ENCODE measurements around the gene RASA3. TPM values are rescaled to one million over a fixed set of nuclear protein-coding genes. Genes with fewer than 3 reads are reported as not detected.

RASA3 gene
- total RNA-seq, 1 experiment from 2014 or later = 22.3 TPM

DNA sequence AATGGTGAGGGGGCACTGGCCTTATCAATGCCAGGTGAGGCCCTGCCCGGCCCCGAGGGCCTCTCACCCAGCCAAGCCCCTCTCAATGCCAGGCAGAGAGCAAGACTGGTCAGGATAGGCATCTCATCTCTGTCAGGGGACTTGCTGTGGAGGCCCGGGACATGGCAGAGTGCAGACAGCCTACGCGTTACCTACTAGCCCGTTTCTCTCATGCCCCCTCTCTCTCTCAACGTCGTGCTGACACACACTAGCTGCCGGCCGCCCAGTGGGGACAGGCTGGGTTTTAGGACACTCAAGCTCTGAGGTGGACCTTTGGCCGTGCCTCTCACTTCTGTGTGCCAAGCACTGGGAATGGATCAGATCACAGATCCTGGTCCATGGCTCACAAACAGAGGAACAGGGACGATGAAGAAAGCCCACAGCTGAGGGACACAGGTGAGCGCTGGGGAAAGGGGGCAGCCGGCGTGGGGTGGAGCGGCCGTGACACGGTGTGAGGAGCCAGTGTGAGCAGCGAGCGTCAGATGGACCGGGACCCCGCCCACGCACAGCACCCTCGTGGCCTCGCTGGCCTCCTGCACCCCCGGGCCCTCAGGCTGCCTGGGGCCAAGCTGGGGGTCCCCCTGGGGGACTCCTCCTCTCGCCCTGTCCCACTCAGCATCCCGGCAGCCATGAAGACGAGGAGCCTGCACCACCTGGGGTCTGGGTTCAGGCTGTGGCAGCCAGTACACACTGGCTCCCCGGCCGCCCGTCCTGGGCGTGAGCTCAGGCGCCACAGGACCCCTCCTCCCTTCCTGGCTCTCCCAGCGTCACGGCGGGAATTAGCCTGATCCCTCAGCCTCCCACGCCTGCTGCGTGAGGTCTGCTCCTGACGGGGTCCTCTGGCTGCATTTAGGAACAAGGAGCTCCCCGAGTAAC is 81.6 kb downstream of the RASA3 start (continued):
- TF ChIP-seq, protein P1, sequence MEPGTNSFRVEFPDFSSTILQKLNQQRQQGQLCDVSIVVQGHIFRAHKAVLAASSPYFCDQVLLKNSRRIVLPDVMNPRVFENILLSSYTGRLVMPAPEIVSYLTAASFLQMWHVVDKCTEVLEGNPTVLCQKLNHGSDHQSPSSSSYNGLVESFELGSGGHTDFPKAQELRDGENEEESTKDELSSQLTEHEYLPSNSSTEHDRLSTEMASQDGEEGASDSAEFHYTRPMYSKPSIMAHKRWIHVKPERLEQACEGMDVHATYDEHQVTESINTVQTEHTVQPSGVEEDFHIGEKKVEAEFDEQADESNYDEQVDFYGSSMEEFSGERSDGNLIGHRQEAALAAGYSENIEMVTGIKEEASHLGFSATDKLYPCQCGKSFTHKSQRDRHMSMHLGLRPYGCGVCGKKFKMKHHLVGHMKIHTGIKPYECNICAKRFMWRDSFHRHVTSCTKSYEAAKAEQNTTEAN (CRISPR knock-in tag; IDR thresholded peaks at IDR 0.05) = no peak

DNA sequence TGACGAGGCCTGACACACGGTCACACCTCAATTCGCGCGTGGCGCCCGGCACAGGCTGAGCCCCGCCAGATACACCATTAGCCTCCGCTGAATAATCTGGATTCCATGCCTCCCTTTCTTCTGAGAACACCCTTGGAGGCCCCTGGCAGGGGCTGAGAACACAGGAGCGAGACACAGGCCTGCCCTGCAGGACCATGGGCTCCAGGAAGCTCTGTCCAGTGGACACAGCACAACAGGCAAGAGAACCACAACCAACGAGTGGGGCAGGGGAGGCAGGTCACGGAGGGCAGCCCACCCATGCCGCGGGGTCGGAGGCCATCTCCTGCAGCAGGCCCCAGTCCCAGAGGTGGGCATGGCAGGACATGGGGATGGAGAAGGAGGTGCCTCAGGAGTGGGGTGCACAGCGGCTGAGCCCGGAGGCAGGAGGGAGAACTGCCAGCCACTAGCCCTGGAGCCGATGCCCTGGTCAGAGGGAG is 82.8 kb downstream of the RASA3 start:
- ChIA-PET POLR2A (no interaction called here), CTCF (no interaction called here)
- DNase-seq (ENCODE audit: low spot score) (no peak), ATAC-seq (no peak)
- no peaks in the 10 kb centered on the region for H3K27me3 Mint-ChIP-seq (ENCODE audit: low read depth)
- TF ChIP-seq SMAD4 (CRISPR knock-in tag; IDR thresholded peaks at IDR 0.05) (no peak), CBFB (CRISPR knock-in tag; IDR thresholded peaks at IDR 0.05; ENCODE audit: low read depth) (no peak), FOXJ3 (CRISPR knock-in tag; IDR thresholded peaks at IDR 0.05; ENCODE audit: borderline replicate concordance) (no peak), SOX15 (CRISPR knock-in tag; IDR thresholded peaks at IDR 0.05) (no peak), ZNF317 (CRISPR knock-in tag; IDR thresholded peaks at IDR 0.05; ENCODE audit: borderline replicate concordance, low read depth) (no peak), ZNF416 (CRISPR knock-in tag; IDR thresholded peaks at IDR 0.05) (no peak), ETV6 (CRISPR knock-in tag; IDR thresholded peaks at IDR 0.05) (no peak)
- TF ChIP-seq, protein P2, sequence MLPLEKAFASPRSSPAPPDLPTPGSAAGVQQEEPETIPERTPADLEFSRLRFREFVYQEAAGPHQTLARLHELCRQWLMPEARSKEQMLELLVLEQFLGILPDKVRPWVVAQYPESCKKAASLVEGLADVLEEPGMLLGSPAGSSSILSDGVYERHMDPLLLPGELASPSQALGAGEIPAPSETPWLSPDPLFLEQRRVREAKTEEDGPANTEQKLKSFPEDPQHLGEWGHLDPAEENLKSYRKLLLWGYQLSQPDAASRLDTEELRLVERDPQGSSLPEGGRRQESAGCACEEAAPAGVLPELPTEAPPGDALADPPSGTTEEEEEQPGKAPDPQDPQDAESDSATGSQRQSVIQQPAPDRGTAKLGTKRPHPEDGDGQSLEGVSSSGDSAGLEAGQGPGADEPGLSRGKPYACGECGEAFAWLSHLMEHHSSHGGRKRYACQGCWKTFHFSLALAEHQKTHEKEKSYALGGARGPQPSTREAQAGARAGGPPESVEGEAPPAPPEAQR (CRISPR knock-in tag; IDR thresholded peaks at IDR 0.05) = no peak
- H3K4me3 Mint-ChIP-seq = no peak overlapping the region
- no peaks in the 10 kb centered on the region for H3K36me3 Mint-ChIP-seq
- H3K27ac Mint-ChIP-seq = no peak overlapping the region
- no peaks in the 10 kb centered on the region for H3K9me3 Mint-ChIP-seq
- H3K4me1 Mint-ChIP-seq = peaks cover 18% of the 10 kb centered on the region

GRCh38 chr13:114049026-114049425 is 83.4 kb downstream of the RASA3 start:
- no peak for DNase-seq (ENCODE audit: low spot score)
- Mint-ChIP-seq H3K27me3 (ENCODE audit: low read depth) (no peaks in the 10 kb centered on the region), H3K9me3 (no peaks in the 10 kb centered on the region), H3K27ac (peak overlapping the region; percentile 83), H3K36me3 (no peaks in the 10 kb centered on the region), H3K4me3 (no peak overlapping the region), H3K4me1 (peaks cover 17% of the 10 kb centered on the region)
- CTCF ChIA-PET = interaction anchor here (0.7 to 1.0 kb wide), 2 partner anchors 61 to 64 kb away, joined by 3 to 4 read pairs; no protein-coding TSS in a partner anchor
- ATAC-seq = no peak
- POLR2A ChIA-PET = interaction anchor here (0.6 to 1.1 kb wide), 2 partner anchors 12 to 188 kb away, joined by 4 to 5 read pairs; no protein-coding TSS in a partner anchor
- TF ChIP-seq CREB1 (CRISPR knock-in tag; IDR thresholded peaks at IDR 0.05) = no peak
- TF ChIP-seq MLX (CRISPR knock-in tag; IDR thresholded peaks at IDR 0.05) = no peak
- no peak for TF ChIP-seq ZNF121 (CRISPR knock-in tag; IDR thresholded peaks at IDR 0.05)
- no peak for TF ChIP-seq JAZF1 (CRISPR knock-in tag; IDR thresholded peaks at IDR 0.05)
- TF ChIP-seq CREM (CRISPR knock-in tag; IDR thresholded peaks at IDR 0.05) = no peak
- no peak for TF ChIP-seq EMX1 (CRISPR knock-in tag; IDR thresholded peaks at IDR 0.05)
- no peak for TF ChIP-seq ZNF263 (CRISPR knock-in tag; IDR thresholded peaks at IDR 0.05; ENCODE audit: low read depth)
- TF ChIP-seq ZBTB21 (CRISPR knock-in tag; IDR thresholded peaks at IDR 0.05; ENCODE audit: borderline replicate concordance) = no peak

GRCh38 chr13:114048443-114048842 is 84.0 kb downstream of the RASA3 start:
- POLR2A ChIA-PET = interaction anchor here (0.6 to 1.1 kb wide), 2 partner anchors 12 to 188 kb away, joined by 4 to 5 read pairs; no protein-coding TSS in a partner anchor
- no peaks in the 10 kb centered on the region for H3K36me3 Mint-ChIP-seq
- H3K27me3 Mint-ChIP-seq (ENCODE audit: low read depth) = no peaks in the 10 kb centered on the region
- ATAC-seq (peak; percentile 52), DNase-seq (ENCODE audit: low spot score) (peak; percentile 50)
- H3K4me3 Mint-ChIP-seq = no peak overlapping the region
- CTCF ChIA-PET = interaction anchor here (0.7 to 1.0 kb wide), 2 partner anchors 62 to 64 kb away, joined by 3 to 4 read pairs; no protein-coding TSS in a partner anchor
- peaks cover 18% of the 10 kb centered on the region for H3K4me1 Mint-ChIP-seq
- no peaks in the 10 kb centered on the region for H3K9me3 Mint-ChIP-seq
- H3K27ac Mint-ChIP-seq = no peak overlapping the region
- TF ChIP-seq ZNF263 (CRISPR knock-in tag; IDR thresholded peaks at IDR 0.05; ENCODE audit: low read depth) (no peak), SMAD3 (CRISPR knock-in tag; IDR thresholded peaks at IDR 0.05; ENCODE audit: borderline replicate concordance) (no peak), IRF2 (CRISPR knock-in tag; IDR thresholded peaks at IDR 0.05; ENCODE audit: borderline replicate concordance, low read depth) (no peak), ZNF423 (CRISPR knock-in tag; IDR thresholded peaks at IDR 0.05) (no peak), ZNF219 (CRISPR knock-in tag; IDR thresholded peaks at IDR 0.05; ENCODE audit: borderline replicate concordance) (no peak), OVOL2 (CRISPR knock-in tag; IDR thresholded peaks at IDR 0.05; ENCODE audit: borderline replicate concordance) (no peak), ZNF396 (CRISPR knock-in tag; IDR thresholded peaks at IDR 0.05; ENCODE audit: borderline replicate concordance) (no peak), NFE2L1 (CRISPR knock-in tag; IDR thresholded peaks at IDR 0.05) (no peak), E2F4 (CRISPR knock-in tag; IDR thresholded peaks at IDR 0.05; ENCODE audit: borderline replicate concordance, low read depth) (no peak)
- TF ChIP-seq, protein P3, sequence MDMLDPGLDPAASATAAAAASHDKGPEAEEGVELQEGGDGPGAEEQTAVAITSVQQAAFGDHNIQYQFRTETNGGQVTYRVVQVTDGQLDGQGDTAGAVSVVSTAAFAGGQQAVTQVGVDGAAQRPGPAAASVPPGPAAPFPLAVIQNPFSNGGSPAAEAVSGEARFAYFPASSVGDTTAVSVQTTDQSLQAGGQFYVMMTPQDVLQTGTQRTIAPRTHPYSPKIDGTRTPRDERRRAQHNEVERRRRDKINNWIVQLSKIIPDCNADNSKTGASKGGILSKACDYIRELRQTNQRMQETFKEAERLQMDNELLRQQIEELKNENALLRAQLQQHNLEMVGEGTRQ (CRISPR knock-in tag; IDR thresholded peaks at IDR 0.05) = no peak
